Measurements from ENCODE around the gene PAX2.

The PAX2 gene

GRCh38 chr10:100808876-100809275 lies 63.5 kb downstream of the PAX2 start:
- TF ChIP-seq CTCF (conservative IDR thresholded peaks at IDR 0.05) (no peak), ZFX (IDR thresholded peaks at IDR 0.05) (no peak)
- H3K27ac ChIP-seq: no peak overlapping the region

GRCh38 chr10:100810091-100810834 lies 64.9 kb downstream of the PAX2 start:
- TF ChIP-seq CTCF (conservative IDR thresholded peaks at IDR 0.05): no peak
- no peak for TF ChIP-seq ZFX (IDR thresholded peaks at IDR 0.05)
- H3K27ac ChIP-seq: no peak overlapping the region

GRCh38 chr10:100810835-100811116 lies 65.4 kb downstream of the PAX2 start:
- H3K27ac ChIP-seq: no peak overlapping the region
- TF ChIP-seq CTCF (conservative IDR thresholded peaks at IDR 0.05) (no peak), ZFX (IDR thresholded peaks at IDR 0.05) (no peak)

GRCh38 chr10:100811261-100811660 lies 65.9 kb downstream of the PAX2 start:
- TF ChIP-seq ZFX (IDR thresholded peaks at IDR 0.05): no peak
- TF ChIP-seq CTCF (conservative IDR thresholded peaks at IDR 0.05): no peak

GRCh38 chr10:100811752-100812750 lies 66.7 kb downstream of the PAX2 start:
- TF ChIP-seq CTCF (conservative IDR thresholded peaks at IDR 0.05) (no peak), ZFX (IDR thresholded peaks at IDR 0.05) (no peak)
- no peak overlapping the region for H3K27ac ChIP-seq

More at GRCh38 chr10:100811261-100811660, 65.9 kb downstream of the PAX2 start:
- H3K27ac ChIP-seq: no peak overlapping the region

GRCh38 chr10:100812978-100813377 lies 67.6 kb downstream of the PAX2 start:
- TF ChIP-seq CTCF (conservative IDR thresholded peaks at IDR 0.05) (0 out of 2 replicates have a peak, but pooled peaks have one; percentile 4), ZFX (IDR thresholded peaks at IDR 0.05) (no peak)
- H3K27ac ChIP-seq: no peak overlapping the region
